HL-60/S4 treated with phorbol 12-myristate 13-acetate at 8.2 ng/mL for 4 days and 3 days (cell line): ENCODE results near the gene MAMDC4.

Experiments used
- in situ Hi-C: fragments of 300-500 bp; cut with MboI; formaldehyde crosslinking; loops from 2 replicates; pipeline ENCODE4 v1.15.0; 2022; ENCODE audit warnings: low sequenced_read_pairs

The MAMDC4 gene

DNA sequence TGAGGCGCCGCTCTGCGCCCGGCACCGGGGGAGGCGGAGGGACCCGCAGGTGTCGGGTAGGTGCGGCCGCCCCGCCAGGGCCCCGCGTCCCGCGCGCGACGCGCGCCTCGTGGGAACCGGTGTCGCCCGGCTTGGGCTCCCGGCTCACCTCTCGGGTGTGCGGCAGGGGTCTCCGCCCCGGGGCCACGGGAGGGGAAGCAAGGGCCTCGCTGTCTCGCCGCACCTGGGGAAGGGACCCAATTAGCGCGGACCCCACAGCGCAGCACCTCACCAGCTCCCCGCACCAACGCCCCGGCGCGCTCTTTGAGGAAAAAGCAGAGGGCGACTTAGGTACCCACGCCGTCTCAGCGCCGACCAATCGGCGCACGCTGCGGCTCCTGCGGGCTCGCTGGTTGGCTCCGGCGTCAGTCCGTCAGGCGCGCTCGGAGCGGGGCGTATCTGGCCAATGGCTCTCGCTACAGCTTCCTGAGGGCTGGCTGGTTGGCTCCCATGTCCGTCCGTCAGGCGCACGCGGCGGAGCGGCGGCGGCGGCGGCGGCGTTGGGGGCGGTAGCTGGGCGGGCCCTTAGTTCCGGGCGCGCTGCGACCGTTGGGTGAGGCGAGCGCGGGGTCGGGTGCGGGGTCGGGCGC, 33.9 kb downstream of the MAMDC4 start, which contains the start of gene TRAF2:
Gene TRAF2, plus strand, starts transcription at position 567 of the 629 bp plus-strand sequence. CDS start 12,225 bp downstream, outside the sequence.
- in situ Hi-C loops: no loop called here

GRCh38 chr9:136886610-136887597, 34.8 kb downstream of the MAMDC4 start:
- in situ Hi-C loops: no loop called here

GRCh38 chr9:136888454-136888853, 36.3 kb downstream of the MAMDC4 start:
- in situ Hi-C loops: no loop called here

DNA sequence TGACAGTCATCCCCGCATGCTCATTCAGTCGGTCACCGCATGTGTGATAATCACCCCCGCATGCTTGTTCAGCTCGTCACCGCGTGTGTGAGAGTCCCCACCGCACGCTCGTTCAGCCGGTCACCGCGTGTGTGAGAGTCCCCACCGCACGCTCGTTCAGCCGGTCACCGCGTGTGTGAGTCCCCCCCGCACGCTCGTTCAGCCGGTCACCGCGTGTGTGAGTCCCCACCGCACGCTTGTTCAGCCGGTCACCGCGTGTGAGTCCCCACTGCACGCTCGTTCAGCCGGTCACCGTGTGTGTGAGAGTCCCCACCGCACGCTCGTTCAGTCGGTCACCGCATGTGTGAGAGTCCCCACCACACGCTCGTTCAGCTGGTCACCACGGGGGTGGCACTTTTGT, 37.7 kb downstream of the MAMDC4 start:
- in situ Hi-C loops: no loop called here

DNA sequence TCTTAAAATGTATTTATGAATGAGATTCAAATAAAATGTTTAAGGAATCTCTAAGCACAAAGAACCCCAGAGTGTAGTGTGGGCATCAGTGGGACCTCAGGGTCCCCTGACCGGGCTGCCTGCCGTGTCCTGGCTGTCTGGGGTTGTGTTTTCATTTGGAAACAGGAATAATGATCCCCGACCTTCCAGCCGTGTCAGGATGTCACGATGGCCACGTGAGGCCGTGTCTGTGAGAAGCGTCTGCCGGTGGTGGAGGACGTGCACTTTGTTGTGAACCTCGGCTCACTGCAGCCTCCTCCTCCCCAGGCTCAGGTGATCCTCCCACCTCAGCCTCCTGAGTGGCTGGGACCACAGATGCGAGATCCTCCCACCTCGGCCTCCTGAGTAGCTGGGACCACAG, 38.5 kb downstream of the MAMDC4 start:
- in situ Hi-C loops: no loop called here

GRCh38 chr9:136896027-136896426, 43.9 kb downstream of the MAMDC4 start:
- in situ Hi-C loops: no loop called here

DNA sequence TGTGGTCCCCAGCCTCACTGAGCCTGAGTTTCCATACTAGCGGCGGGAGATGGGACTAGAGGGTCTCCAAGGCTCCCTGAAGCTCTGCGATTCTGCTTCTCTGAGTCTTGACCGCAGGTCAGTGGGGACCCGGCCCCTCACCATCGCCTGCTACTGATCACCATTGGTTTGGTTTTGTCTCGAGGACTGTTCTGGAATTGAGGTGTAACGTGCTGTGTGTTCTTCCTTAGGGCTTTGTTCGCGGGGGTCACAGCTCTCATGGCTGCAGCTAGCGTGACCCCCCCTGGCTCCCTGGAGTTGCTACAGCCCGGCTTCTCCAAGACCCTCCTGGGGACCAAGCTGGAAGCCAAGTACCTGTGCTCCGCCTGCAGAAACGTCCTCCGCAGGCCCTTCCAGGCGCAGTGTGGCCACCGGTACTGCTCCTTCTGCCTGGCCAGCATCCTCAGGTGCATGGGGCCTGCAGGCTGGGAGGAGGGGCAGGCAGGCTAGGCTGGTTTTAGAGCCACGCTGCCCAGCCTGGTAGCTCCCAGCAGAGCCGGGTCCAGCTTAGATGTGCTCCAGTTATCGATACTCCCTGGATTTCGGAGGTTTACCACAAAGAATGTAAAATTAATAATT, 46.4 kb downstream of the MAMDC4 start:
- in situ Hi-C loops: no loop called here

DNA sequence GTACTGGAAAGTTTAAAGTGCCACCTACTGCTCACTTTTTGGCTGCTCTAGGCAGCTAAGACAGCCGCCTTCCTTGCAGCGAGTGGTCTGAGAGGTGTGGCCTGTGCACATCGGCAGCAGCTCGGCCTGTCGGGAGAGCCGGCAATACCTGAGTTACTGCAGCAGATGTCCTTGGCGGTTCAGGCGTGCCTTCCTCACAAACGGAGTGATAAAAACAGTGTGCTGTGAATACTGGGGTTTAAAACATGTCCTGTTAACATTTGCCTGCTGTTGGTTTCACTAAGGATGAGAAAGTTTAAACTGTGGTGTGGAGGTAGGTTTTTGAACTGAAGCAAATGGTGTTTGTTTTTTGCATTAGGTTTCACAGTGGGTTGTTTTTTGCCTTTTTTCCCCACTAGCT, 47.0 kb downstream of the MAMDC4 start:
- in situ Hi-C loops: no loop called here

DNA sequence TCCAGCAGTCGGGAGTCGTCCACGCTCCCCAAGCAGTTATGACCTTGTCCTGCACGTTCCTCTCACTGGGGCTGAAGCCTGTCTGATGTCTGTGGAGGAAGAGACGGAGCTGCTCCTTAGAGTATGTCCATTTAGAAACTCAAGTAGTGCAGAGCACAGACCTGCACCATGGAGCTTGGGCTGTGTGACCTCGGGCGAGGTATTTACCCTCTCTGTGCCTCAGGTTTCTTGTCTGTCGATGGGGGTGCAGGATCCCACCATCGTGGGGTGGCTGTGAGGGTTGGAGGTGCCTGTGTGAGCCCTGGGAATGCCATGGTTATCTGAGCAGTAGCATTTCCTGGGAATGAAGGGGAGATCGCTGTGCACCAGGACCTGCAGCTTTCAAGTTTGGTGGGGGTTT, 48.4 kb downstream of the MAMDC4 start:
- in situ Hi-C loops: no loop called here

GRCh38 chr9:136900988-136901515, 48.9 kb downstream of the MAMDC4 start:
- in situ Hi-C loops: no loop called here

DNA sequence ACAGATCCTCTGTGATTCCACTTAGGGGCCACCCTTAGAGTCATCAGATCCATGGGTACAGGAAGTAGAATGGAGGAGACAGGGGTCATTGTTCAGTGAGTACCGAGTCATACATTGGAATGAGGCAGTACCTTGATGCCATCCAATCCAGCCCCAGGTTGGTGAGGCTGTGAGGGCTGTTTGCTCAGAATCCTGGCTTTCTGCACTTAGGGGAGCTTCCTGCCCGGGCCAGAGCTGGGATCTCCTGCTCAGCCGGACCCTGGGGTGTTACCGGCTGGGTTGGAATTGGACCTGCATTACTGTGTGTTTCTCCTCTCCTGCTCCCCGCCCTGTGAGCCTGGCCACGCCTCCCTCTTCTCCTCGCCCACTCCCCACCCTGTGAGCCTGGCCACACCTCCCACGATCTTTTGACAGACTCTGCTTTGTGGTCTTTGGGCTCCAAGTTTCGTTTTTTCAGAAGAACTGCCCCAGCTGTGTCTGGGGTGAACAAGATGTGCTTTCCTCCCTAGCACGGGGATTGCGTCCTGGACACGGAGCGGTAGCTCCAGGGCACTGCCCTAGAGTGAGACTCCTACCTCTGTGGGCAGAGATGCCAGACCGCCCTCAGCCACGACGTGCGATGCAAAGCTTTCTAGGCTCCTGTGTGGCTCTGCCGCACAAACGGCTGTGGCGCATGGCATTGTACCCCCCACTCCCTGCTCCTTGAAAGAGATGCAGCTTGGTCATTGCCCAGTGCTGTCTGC, 49.5 kb downstream of the MAMDC4 start:
- in situ Hi-C loops: no loop called here

DNA sequence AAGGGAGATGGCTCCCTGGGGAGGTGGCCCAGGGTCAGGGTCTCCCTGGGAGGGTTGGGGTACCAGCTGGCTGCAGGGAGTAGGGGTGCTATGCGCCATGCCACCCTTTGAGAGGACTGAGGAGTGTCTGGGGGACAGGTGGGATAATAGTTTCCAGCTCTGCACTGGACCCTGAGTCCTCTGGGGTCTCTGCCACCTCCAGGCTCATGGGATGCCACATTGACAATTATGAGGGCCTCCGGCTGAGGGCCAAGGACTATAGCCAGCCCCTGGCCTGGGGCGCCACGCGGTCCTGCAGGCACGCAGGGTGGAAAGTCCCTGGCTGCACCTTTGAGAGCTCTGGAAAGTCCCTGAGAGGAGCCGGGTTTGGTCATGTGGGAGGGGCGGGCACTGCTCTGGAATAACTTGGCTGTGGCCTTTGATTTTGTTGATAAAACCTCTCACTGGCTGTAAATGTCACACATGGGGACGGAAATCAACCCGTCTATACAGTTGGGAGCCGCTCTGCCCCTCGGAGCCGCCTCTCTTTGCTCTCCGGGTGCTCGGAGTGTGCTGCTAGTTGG, 50.2 kb downstream of the MAMDC4 start:
- in situ Hi-C loops: no loop called here

DNA sequence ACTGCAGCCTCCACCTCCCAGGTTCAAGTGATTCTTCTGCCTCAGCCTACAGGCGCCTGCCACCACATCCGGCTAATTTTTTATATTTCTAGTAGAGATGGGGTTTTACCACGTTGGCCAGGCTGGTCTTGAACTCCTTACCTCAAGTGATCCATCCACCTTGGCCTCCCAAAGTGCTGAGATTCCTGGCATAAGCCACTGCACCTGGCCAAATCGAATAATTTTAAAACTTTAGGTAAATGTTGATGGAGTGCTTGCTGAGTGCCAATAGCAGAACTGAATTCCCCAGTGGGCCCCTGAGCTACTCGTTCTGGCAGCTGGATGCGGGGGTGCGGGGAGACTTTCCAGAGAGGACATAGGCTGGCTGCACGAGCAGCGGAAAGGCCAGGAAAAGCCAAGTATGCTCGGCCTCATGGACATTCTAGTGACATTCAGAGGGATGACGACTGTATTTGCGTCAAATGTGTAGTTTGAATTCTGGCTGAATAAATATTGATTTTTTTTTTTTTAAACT, 51.0 kb downstream of the MAMDC4 start:
- in situ Hi-C loops: no loop called here

GRCh38 chr9:136906266-136906665, 54.1 kb downstream of the MAMDC4 start:
- in situ Hi-C loops: no loop called here

GRCh38 chr9:136907011-136907914, 55.1 kb downstream of the MAMDC4 start:
- in situ Hi-C loops: no loop called here
